Hepatocyte (in vitro differentiated cells): ENCODE data around the gene OR5AC2. TPM values are rescaled to one million over a fixed set of nuclear protein-coding genes. Genes with fewer than 3 reads are reported as not detected.

ENCODE experiments used
- DNase-seq: peaks from one replicate; pipeline ENCODE4 v3.0.0-alpha.2; 2016; ENCODE audit warnings: low spot score
- H2AFZ ChIP-seq: fragments of 200-600 bp; sonication (generic); 2 replicates; pipeline ENCODE4 v1.6.0; 2016; ENCODE audit warnings: antibody characterized with exemption, mild to moderate bottlenecking
- H3K27ac ChIP-seq: fragments of 200-600 bp; sonication (generic); 2 replicates; pipeline ENCODE4 v1.5.1; 2016; ENCODE audit warnings: mild to moderate bottlenecking
- H3K27me3 ChIP-seq: fragments of 200-600 bp; sonication (generic); 2 replicates; pipeline ENCODE4 v1.6.1; 2016
- H3K36me3 ChIP-seq: fragments of 200-600 bp; sonication (generic); replicated peaks from 2 replicates; pipeline ENCODE4 v1.5.1; 2016; ENCODE audit warnings: low read depth; ENCODE audit not compliant: insufficient read depth
- H3K4me1 ChIP-seq: fragments of 200-600 bp; sonication (generic); 2 replicates; pipeline ENCODE4 v1.5.1; 2016; ENCODE audit warnings: mild to moderate bottlenecking, moderate library complexity; ENCODE audit not compliant: insufficient read depth
- H3K4me2 ChIP-seq: fragments of 200-600 bp; sonication (generic); 2 replicates; pipeline ENCODE4 v1.6.0; 2016
- H3K4me3 ChIP-seq: fragments of 200-600 bp; sonication (generic); 2 replicates; pipeline ENCODE4 v1.5.1; 2016; ENCODE audit warnings: mild to moderate bottlenecking
- H3K79me2 ChIP-seq: fragments of 200-600 bp; sonication (generic); 2 replicates; pipeline ENCODE4 v1.6.0; 2017; ENCODE audit warnings: mild to moderate bottlenecking
- H3K9me2 ChIP-seq: fragments of 200-600 bp; sonication (generic); replicated peaks from 2 replicates; pipeline ENCODE4 v1.6.0; 2017; ENCODE audit warnings: mild to moderate bottlenecking; ENCODE audit not compliant: insufficient read depth
- H3K9me3 ChIP-seq: fragments of 200-600 bp; sonication (generic); 2 replicates; pipeline ENCODE4 v1.5.1; 2016; ENCODE audit warnings: low read depth, mild to moderate bottlenecking
- H4K20me1 ChIP-seq: fragments of 200-600 bp; sonication (generic); 2 replicates; pipeline ENCODE4 v1.6.0; 2016; ENCODE audit warnings: mild to moderate bottlenecking; ENCODE audit not compliant: insufficient read depth, poor library complexity, severe bottlenecking
- CTCF ChIP-seq: fragments of 200-600 bp; sonication (generic); IDR thresholded peaks from 2 replicates; pipeline ENCODE4 v1.5.1; 2016; ENCODE audit warnings: antibody characterized with exemption, mild to moderate bottlenecking; ENCODE audit not compliant: poor library complexity
- EZH2 ChIP-seq: fragments of 200-600 bp; sonication (generic); IDR thresholded peaks from 2 replicates; pipeline ENCODE4 v1.6.1; 2016; ENCODE audit warnings: antibody characterized with exemption, mild to moderate bottlenecking, borderline replicate concordance
- EZH2phosphoT487 ChIP-seq: fragments of 200-600 bp; sonication (generic); IDR thresholded peaks from one replicate; pipeline ENCODE4 v1.6.1; 2018; ENCODE audit warnings: antibody characterized with exemption, mild to moderate bottlenecking, low read depth, moderate library complexity; ENCODE audit not compliant: unreplicated experiment, severe bottlenecking
- WGBS: methylation state at CpG from one replicate; pipeline ENCODE4 v1.1.6; 2016; ENCODE audit warnings: low lambda C conversion rate; ENCODE audit errors: missing lambda C conversion rate; 5-methylcytosine and 5-hydroxymethylcytosine counted together
- polyA plus RNA-seq: library from polyadenylated mRNA; unstranded; fragments of >200 nt; fragmentation: Nextera tagmentation; extraction: Ambion mirVana; gene quantifications from 2 replicates; pipeline ENCODE4 v1.2.1, GENCODE V29; 2016
- total RNA-seq: library from RNA; depleted of rRNA; stranded (reverse); fragments of >200 nt; gene quantifications from 2 replicates; pipeline ENCODE4 v1.2.3, GENCODE V29; 2014

OR5AC2 gene
- total and polyA plus RNA-seq, 2 experiments from 2014 or later = not detected

GRCh38 chr3:98039322-98040024 lies 47.5 kb upstream of the OR5AC2 start:
- no peak for TF ChIP-seq EZH2
- TF ChIP-seq EZH2phosphoT487 = no peak
- peak; percentile 89 for TF ChIP-seq CTCF
- no peaks in the 10 kb centered on the region for H3K27me3 ChIP-seq
- H2AFZ ChIP-seq = peak overlapping the region; percentile 84
- H3K9me2 ChIP-seq = no peaks in the 10 kb centered on the region
- no peaks in the 10 kb centered on the region for H3K79me2 ChIP-seq
- DNase-seq = peak; percentile 80
- 14% methylated on average over 13 of the region's 13 CpGs for WGBS
- peak overlapping the region; percentile 86 for H3K4me2 ChIP-seq
- peak overlapping the region; percentile 45 for H3K4me3 ChIP-seq
- H3K9me3 ChIP-seq = no peaks in the 10 kb centered on the region
- no peaks in the 10 kb centered on the region for H3K36me3 ChIP-seq
- no peaks in the 10 kb centered on the region for H3K4me1 ChIP-seq
- H3K27ac ChIP-seq = no peak overlapping the region
- no peaks in the 10 kb centered on the region for H4K20me1 ChIP-seq

- 93% methylated on average over 1 of the region's 1 CpG for WGBS
Measured at GRCh38 chr3:98041350-98041749, 45.6 kb upstream of the OR5AC2 start.

GRCh38 chr3:98048586-98048985 lies 38.4 kb upstream of the OR5AC2 start:
- H3K79me2 ChIP-seq = no peaks in the 10 kb centered on the region
- no peaks in the 10 kb centered on the region for H3K9me3 ChIP-seq
- TF ChIP-seq EZH2phosphoT487 (no peak), CTCF (no peak), EZH2 (no peak)

More at GRCh38 chr3:98041350-98041749, 45.6 kb upstream of the OR5AC2 start:
- no peak overlapping the region for H3K27ac ChIP-seq
- H3K36me3 ChIP-seq = no peaks in the 10 kb centered on the region
- H3K9me2 ChIP-seq = no peaks in the 10 kb centered on the region
- H3K4me2 ChIP-seq = no peak overlapping the region
- no peaks in the 10 kb centered on the region for H4K20me1 ChIP-seq
- no peak overlapping the region for H2AFZ ChIP-seq
- DNase-seq = no peak
- H3K27me3 ChIP-seq = no peaks in the 10 kb centered on the region
- no peak for TF ChIP-seq EZH2
- H3K4me3 ChIP-seq = no peak overlapping the region
- no peaks in the 10 kb centered on the region for H3K9me3 ChIP-seq
- H3K4me1 ChIP-seq = no peaks in the 10 kb centered on the region
- H3K79me2 ChIP-seq = no peaks in the 10 kb centered on the region

GRCh38 chr3:98049271-98049670 lies 37.7 kb upstream of the OR5AC2 start:
- no peaks in the 10 kb centered on the region for H3K79me2 ChIP-seq
- H3K27me3 ChIP-seq = no peaks in the 10 kb centered on the region
- H3K4me2 ChIP-seq = no peak overlapping the region
- no peak overlapping the region for H2AFZ ChIP-seq
- H3K4me3 ChIP-seq = no peak overlapping the region
- H3K4me1 ChIP-seq = no peaks in the 10 kb centered on the region
- no peak overlapping the region for H3K27ac ChIP-seq
- no peak for TF ChIP-seq CTCF
- TF ChIP-seq EZH2 = no peak
- no peak for TF ChIP-seq EZH2phosphoT487
- 70% methylated on average over 1 of the region's 1 CpG for WGBS
- H3K36me3 ChIP-seq = no peaks in the 10 kb centered on the region
- H3K9me2 ChIP-seq = no peaks in the 10 kb centered on the region
- no peaks in the 10 kb centered on the region for H4K20me1 ChIP-seq
- H3K9me3 ChIP-seq = no peaks in the 10 kb centered on the region
- DNase-seq = no peak

More at GRCh38 chr3:98048586-98048985, 38.4 kb upstream of the OR5AC2 start:
- no peak for DNase-seq
- Histone ChIP-seq H3K9me2 (no peaks in the 10 kb centered on the region), H3K36me3 (no peaks in the 10 kb centered on the region), H3K27ac (no peak overlapping the region), H3K4me2 (no peak overlapping the region), H4K20me1 (no peaks in the 10 kb centered on the region), H2AFZ (no peak overlapping the region), H3K4me3 (no peak overlapping the region), H3K4me1 (no peaks in the 10 kb centered on the region), H3K27me3 (no peaks in the 10 kb centered on the region)
- 73% methylated on average over 1 of the region's 1 CpG for WGBS
